G401.6 (cell line): ENCODE results near the gene NPIPA8.
"Not testable (repeated sequence)": the region's sequence is repeated elsewhere in the genome, so short reads cannot be mapped to it uniquely, and the experiment has no call there.

Experiments
- FAIRE-seq: peaks from 2 replicates; lab custom pipeline; 2012; peaks lifted over from hg19 to GRCh38; lab: Jason Lieb, UNC

Gene NPIPA8

DNA sequence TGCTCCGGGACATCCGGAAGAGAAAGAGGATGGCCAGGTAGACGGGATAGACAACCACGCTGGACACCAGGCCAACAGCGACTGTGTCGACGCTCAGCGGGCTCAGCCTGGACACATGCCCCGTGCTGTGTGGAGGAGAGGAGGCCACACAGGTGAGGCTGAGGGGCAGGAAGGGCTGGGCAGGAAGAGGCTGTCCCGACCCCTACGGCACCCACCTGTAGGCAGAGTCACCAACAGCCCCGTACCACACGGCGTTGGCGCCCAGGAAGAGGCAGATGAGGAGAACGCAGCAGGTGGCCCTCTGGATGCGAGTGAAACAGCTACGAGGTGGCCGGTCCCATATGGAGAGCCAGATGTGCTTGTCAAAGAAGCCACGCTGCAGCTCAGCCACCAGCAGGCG, at the start of gene NPIPA8:
Gene NPIPA8, minus strand, starts transcription at position 101 of the 400 bp plus-strand sequence. CDS start 4,074 bp downstream, outside the sequence.
- FAIRE-seq: not testable (repeated sequence)

- FAIRE-seq: not testable (repeated sequence)
Measured at GRCh38 chr16:18385285-18385684, 48.7 kb upstream of the NPIPA8 start.

GRCh38 chr16:18384869-18385268, 48.3 kb upstream of the NPIPA8 start:
- not testable (repeated sequence) for FAIRE-seq

DNA sequence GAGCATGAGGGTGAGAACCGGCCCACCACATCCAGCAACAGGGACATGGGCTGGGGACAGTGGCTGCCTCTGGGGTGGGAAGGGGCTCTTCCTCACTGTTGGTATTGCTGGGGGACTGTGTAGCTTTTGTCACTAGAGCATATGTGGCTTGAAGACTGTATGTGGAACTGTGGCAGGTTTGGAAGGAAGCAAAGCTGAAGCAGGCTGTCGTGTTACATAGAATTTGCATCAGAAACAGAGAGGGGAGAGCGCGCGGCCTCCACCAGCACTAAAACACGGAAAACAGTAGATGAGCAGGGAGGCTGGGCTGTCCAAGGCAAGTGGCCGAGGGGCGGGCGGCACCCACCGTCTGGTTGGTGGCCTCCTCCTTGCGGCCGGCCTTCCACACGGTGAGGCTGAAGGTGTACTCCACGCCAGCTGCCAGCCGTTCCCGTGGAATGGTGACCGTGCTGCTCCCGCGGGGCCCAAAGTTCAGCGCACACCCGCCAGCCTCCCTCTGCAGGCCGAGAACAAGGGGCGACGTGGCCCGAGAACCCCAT, 47.6 kb upstream of the NPIPA8 start:
- not testable (repeated sequence) for FAIRE-seq

- FAIRE-seq: not testable (repeated sequence)
Measured at GRCh38 chr16:18382696-18383095, 46.2 kb upstream of the NPIPA8 start.

DNA sequence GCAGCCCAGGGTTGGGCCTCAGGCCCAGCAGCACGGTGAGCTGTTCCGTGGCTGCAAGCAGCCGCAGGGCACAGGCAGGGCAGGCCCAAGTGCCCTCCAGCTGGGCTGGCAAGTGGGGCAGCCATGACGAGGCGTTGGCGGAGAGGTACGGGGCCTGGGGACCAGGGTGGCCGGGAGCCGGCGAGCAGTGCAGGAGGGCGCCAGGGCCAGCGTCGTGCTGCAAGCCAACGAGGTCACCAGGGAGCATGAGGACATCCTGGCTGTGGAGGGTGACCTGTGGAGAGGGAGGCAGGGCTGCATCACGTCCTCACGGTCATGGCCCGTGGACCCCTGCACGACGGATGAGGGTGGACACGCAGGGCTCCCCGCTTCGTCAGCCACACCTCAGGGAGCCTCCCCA, 11.2 kb upstream of the NPIPA8 start:
- FAIRE-seq: not testable (repeated sequence)

DNA sequence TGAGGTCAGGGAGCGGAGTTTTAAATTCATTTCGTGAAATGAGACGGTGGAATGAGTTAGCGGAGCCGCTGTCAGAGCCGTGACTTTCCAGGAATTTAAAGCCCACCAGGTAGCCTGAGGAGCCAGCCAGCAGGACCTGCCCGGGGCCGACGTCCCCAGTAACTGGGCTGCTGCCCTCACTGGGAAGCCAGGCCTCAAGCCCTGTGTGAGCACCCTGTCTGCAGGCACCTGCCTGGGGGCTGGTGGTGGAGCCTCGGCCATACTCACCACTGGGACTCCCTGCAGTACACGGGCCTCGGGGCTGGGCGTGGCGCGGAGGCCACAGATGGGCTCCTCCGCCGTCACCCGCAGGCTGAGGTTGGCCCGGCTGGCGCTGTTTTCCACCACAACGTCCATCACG, 10.5 kb upstream of the NPIPA8 start:
- FAIRE-seq: not testable (repeated sequence)

GRCh38 chr16:18344634-18345033, 8.1 kb upstream of the NPIPA8 start:
- not testable (repeated sequence) for FAIRE-seq

DNA sequence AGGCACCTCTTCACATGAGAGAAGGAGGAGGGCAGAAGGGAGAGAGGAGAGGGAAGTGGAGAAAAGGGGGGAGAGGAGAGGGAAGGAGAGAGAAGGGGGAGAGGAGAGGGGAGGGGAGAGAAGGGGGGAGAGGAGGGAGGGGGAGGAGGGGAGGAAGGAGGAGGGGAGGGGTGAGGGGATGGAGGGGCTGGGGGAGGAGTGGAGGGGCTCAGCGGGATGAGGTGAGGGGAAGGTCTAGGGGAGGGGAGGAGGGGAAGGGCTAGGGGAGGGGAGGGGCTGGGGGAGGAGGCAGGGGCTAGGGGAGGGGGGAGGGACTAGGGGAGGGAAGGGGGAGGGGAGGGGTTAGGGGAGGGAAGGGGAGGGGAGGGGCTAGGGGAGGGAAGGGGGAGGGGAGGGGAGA, 5.5 kb upstream of the NPIPA8 start:
- not testable (repeated sequence) for FAIRE-seq

- FAIRE-seq: not testable (repeated sequence)
Measured at GRCh38 chr16:18341417-18341960, 5.0 kb upstream of the NPIPA8 start.

DNA sequence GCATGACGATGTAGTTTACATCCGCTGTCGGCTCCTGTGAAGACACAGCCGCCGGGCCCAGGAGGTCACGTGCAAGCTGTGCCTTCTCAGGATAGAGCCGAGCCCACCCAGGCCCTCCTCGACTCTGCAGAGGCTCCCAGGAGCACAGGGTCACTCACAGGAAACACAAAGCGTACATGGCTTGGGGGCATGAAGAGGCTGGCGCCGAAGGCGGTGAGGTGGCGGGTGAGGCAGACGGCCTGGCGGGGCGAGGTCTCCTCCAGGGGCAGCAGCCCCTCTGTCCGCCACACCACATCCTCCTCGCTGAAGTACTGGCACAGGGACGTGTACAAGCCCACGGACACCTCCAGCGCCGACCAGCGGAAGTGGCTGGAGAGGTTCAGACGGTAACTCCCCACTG, 2.7 kb upstream of the NPIPA8 start:
- FAIRE-seq: not testable (repeated sequence)

DNA sequence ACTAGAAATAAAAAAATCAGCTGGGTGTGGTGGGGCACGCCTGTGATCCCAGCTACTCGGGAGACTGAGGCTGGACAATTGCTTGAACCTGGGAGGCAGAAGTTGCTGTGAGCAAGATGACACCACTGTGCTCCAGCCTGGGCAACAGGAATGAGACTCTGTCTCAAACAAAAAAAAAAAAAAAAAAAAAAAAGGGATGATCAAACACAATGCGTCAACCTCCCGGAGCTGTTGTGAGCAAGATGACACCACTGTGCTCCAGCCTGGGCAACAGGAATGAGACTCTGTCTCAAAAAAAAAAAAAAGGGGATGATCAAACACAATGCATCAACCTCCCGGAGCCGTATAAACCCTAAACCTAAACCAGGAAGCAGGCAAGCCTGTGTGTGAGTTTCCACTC, 24.7 kb downstream of the NPIPA8 start:
- FAIRE-seq: not testable (repeated sequence)

DNA sequence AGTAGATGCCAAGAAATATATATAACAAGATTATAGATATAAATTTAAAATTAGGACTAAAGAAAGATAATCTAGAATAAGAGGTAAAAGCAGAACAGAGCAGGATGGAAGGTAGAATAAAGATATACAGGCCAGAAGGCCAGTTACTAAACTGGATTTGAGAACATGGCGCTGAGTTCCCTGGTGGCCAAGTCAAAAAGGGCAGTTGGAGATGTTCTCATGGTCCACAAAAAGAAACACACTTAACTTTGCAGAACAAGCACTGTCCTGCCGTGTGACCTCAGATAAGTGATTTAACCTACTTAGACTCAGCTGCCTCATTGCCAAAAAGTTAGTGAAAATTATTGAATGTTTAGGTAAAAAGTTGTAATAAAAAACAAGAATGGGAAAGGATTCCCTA, 27.4 kb downstream of the NPIPA8 start:
- not testable (repeated sequence) for FAIRE-seq

DNA sequence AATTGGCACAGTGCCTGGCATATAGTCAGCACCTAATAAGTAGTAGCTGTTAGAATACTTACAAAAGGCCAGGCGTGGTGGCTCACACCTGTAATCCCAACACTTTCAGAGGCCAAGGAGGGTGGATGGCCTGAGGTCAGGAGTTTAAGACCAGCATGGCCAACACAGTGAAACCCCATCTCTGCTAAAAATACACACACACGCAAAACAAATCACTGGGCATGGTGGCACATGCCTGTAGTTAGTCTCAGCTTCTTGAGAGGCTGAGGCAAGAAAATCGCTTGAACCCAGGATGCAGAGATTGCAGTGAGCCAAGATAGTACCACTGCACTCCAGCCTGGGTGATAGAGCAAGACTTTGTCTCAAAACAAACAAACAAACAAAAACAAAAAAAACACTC, 29.3 kb downstream of the NPIPA8 start:
- not testable (repeated sequence) for FAIRE-seq

DNA sequence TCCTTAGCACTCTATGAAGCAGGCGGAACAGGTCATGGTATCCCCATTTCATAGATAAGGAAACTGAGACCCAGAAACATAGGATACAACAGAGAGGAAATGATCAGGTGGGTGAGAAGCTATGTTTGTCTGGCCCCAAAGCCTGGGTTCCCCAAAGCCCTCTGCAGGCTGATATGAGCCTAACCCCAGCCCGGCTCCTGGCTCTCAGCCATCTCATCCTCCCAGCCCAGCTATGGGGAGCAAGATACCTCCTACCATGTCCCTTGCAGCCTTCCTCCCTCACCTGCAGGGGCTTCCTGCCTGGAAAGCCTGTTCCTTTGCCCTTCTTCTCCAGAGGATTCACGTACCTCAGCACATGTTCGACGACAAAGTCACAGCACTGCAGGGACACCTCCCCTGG, 30.5 kb downstream of the NPIPA8 start:
- FAIRE-seq: not testable (repeated sequence)

DNA sequence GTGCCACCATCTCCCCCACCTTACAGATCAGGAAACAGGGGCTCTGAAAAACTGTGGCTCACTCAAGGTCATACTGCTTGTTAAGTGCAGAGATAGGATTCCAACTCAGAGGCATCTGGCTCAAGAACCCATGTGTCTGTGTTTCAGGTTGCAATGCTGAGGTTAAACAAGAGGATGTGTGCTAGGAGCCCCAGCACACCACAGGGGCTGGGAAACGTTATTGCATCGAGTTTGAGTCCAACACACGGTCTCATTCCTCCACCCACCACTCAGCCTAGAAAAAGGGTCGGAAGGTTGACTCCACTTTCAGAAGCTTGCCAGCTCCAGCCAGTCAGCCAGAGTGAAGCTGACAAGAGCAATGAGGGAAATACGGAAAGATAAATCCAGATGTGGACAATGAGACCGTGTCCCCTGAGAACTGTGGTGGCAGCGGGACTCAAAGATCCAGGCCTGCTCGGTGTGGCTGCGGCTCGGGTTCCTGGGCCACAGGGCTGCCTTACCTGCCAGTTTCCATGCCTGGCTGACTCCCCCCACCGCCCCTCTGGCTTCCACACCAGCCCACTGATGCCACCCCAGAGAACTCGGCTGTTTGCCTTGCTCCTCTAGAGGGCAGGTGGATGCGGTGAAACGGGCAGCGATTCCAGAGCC, 33.4 kb downstream of the NPIPA8 start:
- FAIRE-seq: not testable (repeated sequence)

GRCh38 chr16:18297714-18298113, 38.8 kb downstream of the NPIPA8 start:
- not testable (repeated sequence) for FAIRE-seq

DNA sequence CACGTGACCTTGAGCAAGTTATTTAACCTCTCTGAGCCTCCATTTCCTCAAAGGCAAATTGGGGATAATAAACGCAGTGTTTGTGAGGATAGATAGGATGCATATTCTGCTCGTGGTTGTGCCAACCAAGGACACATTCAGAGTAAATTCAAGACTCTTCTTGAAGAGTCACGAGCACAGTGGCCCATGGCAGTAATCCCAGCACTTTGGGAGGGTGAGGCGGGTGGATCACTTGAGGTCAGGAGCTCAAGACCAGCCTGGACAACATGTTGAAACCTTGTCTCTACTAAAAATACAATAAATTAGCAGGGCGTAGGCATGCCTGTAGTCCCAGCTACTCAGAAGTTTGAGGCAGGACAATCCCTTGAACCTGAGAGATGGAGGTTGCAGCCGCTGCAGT, 39.6 kb downstream of the NPIPA8 start:
- FAIRE-seq: not testable (repeated sequence)

DNA sequence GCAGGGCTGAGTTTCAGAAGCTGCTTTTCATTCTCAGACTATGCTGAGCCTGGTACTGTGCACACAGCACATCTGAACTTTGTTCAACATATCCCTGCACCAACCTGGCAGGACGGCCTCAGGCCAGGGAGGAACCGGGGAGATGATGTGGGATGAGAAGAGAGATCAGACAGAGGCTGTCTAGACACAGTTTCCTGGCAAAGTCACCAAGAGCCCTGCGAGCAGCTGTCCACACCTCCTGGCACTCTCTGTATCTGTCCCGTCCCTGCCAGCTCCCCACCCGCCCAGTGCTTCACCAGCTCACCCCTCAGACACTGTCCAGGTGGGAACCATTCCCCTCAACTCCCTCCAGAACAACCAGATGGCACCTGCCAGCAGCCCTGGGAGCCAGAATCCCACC, 42.2 kb downstream of the NPIPA8 start:
- not testable (repeated sequence) for FAIRE-seq

GRCh38 chr16:18293337-18293956, 43.1 kb downstream of the NPIPA8 start:
- FAIRE-seq: not testable (repeated sequence)

- not testable (repeated sequence) for FAIRE-seq
Measured at GRCh38 chr16:18290959-18291358, 45.6 kb downstream of the NPIPA8 start.

GRCh38 chr16:18286342-18286741, 50.2 kb downstream of the NPIPA8 start:
- FAIRE-seq: not testable (repeated sequence)

- not testable (repeated sequence) for FAIRE-seq
Measured at GRCh38 chr16:18280319-18280718, 56.2 kb downstream of the NPIPA8 start.
